HepG2 (cell line): Measurements from ENCODE around the gene NDUFV1. TPM values are rescaled to one million over a fixed set of nuclear protein-coding genes. Genes with fewer than 3 reads are reported as not detected.

Experiments
- AFF4 ChIP-seq: sonication (generic); formaldehyde crosslinking; IDR thresholded peaks from 2 replicates; pipeline ENCODE4 v1.4.0; 2020; ENCODE audit warnings: missing genetic modification reagents
- AGO1 ChIP-seq: fragments of 200-400 bp; formaldehyde crosslinking; IDR thresholded peaks from 2 replicates; pipeline ENCODE4 v1.6.1; 2017; ENCODE audit warnings: mild to moderate bottlenecking, low read depth, low read length, moderate library complexity; ENCODE audit not compliant: poor library complexity, severe bottlenecking
- BCL3 ChIP-seq: sonication (generic); formaldehyde crosslinking; IDR thresholded peaks from 2 replicates; pipeline ENCODE4 v1.5.1; 2020; ENCODE audit warnings: mild to moderate bottlenecking, missing genetic modification reagents, moderate library complexity
- E2F5 ChIP-seq: sonication (generic); formaldehyde crosslinking; conservative IDR thresholded peaks from 2 replicates; pipeline ENCODE4 v1.4.0; 2020; ENCODE audit warnings: missing genetic modification reagents
- GTF3A ChIP-seq: sonication (generic); formaldehyde crosslinking; conservative IDR thresholded peaks from 2 replicates; pipeline ENCODE4 v1.4.0; 2020; ENCODE audit warnings: mild to moderate bottlenecking, missing genetic modification reagents
- HNF1B ChIP-seq: sonication (generic); formaldehyde crosslinking; IDR thresholded peaks from 2 replicates; pipeline ENCODE4 v1.5.1; 2020; ENCODE audit warnings: mild to moderate bottlenecking, moderate library complexity, missing genetic modification reagents
- KLF6 ChIP-seq: IDR thresholded peaks from 2 replicates; pipeline ENCODE4 v1.8.0; 2016; ENCODE audit warnings: missing biosample characterization, missing genetic modification reagents
- LCORL ChIP-seq, 2 experiments: fragments of 450-650 bp in 1 of 2; sonication (generic) in 1 of 2; formaldehyde crosslinking in 1 of 2; IDR thresholded peaks; 2 replicates each; pipeline versions ENCODE4 v1.5.0 to v1.6.1; 2017 to 2020; ENCODE audit warnings: antibody characterized with exemption in 1 of 2, missing genetic modification reagents in 1 of 2
- PATZ1 ChIP-seq: sonication (generic); formaldehyde crosslinking; IDR thresholded peaks from 2 replicates; pipeline ENCODE4 v1.4.0; 2020; ENCODE audit warnings: missing genetic modification reagents
- SALL2 ChIP-seq: sonication (generic); formaldehyde crosslinking; IDR thresholded peaks from 2 replicates; pipeline ENCODE4 v1.8.1; 2023; ENCODE audit warnings: mild to moderate bottlenecking, missing genetic modification reagents, inconsistent platforms
- TFDP2 ChIP-seq: sonication (generic); formaldehyde crosslinking; IDR thresholded peaks from 2 replicates; pipeline ENCODE4 v1.4.0; 2020; ENCODE audit warnings: missing genetic modification reagents
- ZBTB25 ChIP-seq: IDR thresholded peaks from 2 replicates; pipeline ENCODE4 v1.6.1; 2018; ENCODE audit warnings: missing genetic modification reagents
- ZMYM4 ChIP-seq: sonication (generic); formaldehyde crosslinking; IDR thresholded peaks from 2 replicates; pipeline ENCODE4 v1.8.1; 2023; ENCODE audit warnings: mild to moderate bottlenecking, missing genetic modification reagents
- ZNF263 ChIP-seq: sonication (generic); formaldehyde crosslinking; IDR thresholded peaks from 2 replicates; pipeline ENCODE4 v1.4.0; 2020; ENCODE audit warnings: missing genetic modification reagents
- ZNF335 ChIP-seq: sonication (generic); formaldehyde crosslinking; IDR thresholded peaks from 2 replicates; pipeline ENCODE4 v1.4.0; 2020; ENCODE audit warnings: missing genetic modification reagents
- polyA plus RNA-seq, 8 experiments: library from polyadenylated mRNA; depleted of rRNA in 3 of 8; stranded (reverse) in 7 of 8; unstranded in 1 of 8; fragments of >200 nt; fragmentation: Illumina TruSeq in 4 of 8; extraction: Trizol in 4 of 8; gene quantifications; 2 replicates each; pipeline versions ENCODE4 v1.2.1 to v1.2.3, GENCODE V29; 2011 to 2016; ENCODE audit warnings: low read depth in 4 of 8, missing spikeins in 1 of 8, mixed read lengths in 1 of 8; ENCODE audit not compliant: insufficient read depth in 1 of 8
- total RNA-seq, 5 experiments: library from RNA; depleted of rRNA; stranded (reverse); fragments of >200 nt; fragmentation: Illumina TruSeq; extraction: Trizol; gene quantifications; 2 replicates each; pipeline ENCODE4 v1.2.3, GENCODE V29; 2016; ENCODE audit warnings: low read depth in 1 of 5

Gene NDUFV1
- total and polyA plus RNA-seq, 2 of the 13 experiments (the other 11 are each of a cell fraction or from before 2014, with no cell fraction given), result 88.9 to 137 TPM

GRCh38 chr11:67630228-67630942, 23.6 kb downstream of the NDUFV1 start (continued):
- TF ChIP-seq PATZ1 (CRISPR knock-in tag) (peak; percentile 75; the same call in 1 of the 2 replicates), KLF6 (CRISPR knock-in tag) (no peak), GTF3A (CRISPR knock-in tag) (no peak), SALL2 (0 out of 2 replicates have a peak, but pooled peaks have one; percentile 27), AGO1 (peak; percentile 90), ZNF263 (peak; percentile 47; the same call in 1 of the 2 replicates), AFF4 (CRISPR knock-in tag) (no peak), TFDP2 (CRISPR knock-in tag) (0 out of 2 replicates have a peak, but pooled peaks have one; percentile 48), LCORL (IDR thresholded peaks at IDR 0.05) (no peak), LCORL (CRISPR knock-in tag; IDR thresholded peaks at IDR 0.05) (peak; percentile 94), HNF1B (no peak), E2F5 (0 out of 2 replicates have a peak, but pooled peaks have one; percentile 22), ZBTB25 (CRISPR knock-in tag) (peak; percentile 48; the same call in 1 of the 2 replicates), ZNF335 (peak; percentile 75), ZMYM4 (CRISPR knock-in tag) (peak; percentile 51; the same call in 1 of the 2 replicates), BCL3 (peak; percentile 30; the same call in 1 of the 2 replicates)
